HG02973 (cell line): ENCODE measurements around the gene TAF9B.
"Not testable (repeated sequence)": the region's sequence is repeated elsewhere in the genome, so short reads cannot be mapped to it uniquely, and the experiment has no call there.

Experiments
- ATAC-seq: cut with Tn5 transposase; IDR thresholded peaks from one replicate; pipeline ENCODE4 v1.9.1; 2021; ENCODE audit warnings: moderate library complexity; ENCODE audit not compliant: unreplicated experiment

The TAF9B gene

GRCh38 chrX:78116766-78117165, 22.7 kb downstream of the TAF9B start:
- no peak for ATAC-seq

- ATAC-seq, result no peak
Observed at GRCh38 chrX:78116365-78116764, 23.1 kb downstream of the TAF9B start.

- no peak for ATAC-seq
Observed at GRCh38 chrX:78111140-78111931, 28.1 kb downstream of the TAF9B start.

DNA sequence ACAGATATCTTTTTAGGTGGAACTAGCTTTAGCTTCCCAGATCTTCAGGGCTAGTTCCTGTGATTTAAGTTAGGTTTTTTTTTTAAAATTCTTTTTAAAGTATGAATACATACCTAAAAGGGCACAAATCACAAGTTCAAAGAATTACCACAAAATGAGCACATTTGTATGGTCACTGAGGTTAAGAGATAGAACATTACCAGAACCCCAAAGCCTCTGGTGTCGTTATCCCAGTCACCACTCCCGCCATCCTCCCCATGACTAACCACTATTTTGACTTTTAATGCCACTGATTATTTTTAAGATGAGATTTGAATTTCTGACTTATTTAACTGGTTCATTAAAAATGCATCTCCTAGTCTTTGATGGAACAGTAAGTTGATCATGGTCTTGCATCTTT, 30.0 kb downstream of the TAF9B start:
- ATAC-seq, result no peak

GRCh38 chrX:78106651-78106986, 32.8 kb downstream of the TAF9B start:
- ATAC-seq, result no peak

- no peak for ATAC-seq
Observed at GRCh38 chrX:78105944-78106650, 33.4 kb downstream of the TAF9B start.

DNA sequence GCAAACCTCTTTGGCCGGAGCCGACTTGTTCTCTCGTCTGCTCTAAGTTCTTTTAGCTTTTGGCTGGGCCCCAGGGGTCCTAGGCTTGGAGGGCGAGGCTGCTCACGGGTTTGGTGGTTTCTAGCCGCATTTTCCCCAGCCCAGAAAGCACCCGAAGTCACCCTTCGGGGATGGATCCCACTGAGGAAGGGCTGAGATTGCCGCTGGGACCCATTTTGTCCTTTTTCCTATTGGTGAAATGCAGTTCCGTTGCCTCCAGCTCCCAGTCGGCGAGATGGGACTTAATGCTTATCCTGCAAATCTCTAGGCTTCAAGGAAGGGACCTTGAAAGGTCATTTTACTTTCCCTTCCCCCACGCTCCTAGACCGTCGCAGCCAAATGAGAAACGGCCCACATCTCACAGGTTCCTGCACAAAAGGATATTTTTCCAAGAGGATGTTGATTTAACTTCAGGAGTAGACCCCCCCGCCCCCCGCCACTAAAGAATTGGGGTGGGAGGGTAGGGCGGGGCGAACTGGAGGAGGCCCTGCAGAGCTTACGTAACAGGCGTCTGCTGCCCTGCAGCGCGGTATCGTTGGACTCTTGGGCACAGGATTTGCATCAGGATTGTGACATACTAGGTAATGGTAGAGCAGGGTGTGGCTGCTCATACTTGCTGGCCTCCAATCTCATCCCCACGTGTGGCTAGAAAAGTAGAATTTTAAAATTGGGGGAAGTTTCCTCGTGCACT, 34.8 kb downstream of the TAF9B start:
- ATAC-seq, result no peak

- peak; percentile 97 for ATAC-seq
Observed at GRCh38 chrX:78103623-78104446, 35.6 kb downstream of the TAF9B start, which contains the start of gene PGK1. Gene PGK1 (plus strand): TSS chrX:78104248. CDS start chrX:78104341, 93 bp downstream.

- ATAC-seq, result no peak
Observed at GRCh38 chrX:78103001-78103622, 36.3 kb downstream of the TAF9B start.

GRCh38 chrX:78102091-78102490, 37.4 kb downstream of the TAF9B start:
- ATAC-seq, result no peak

GRCh38 chrX:78098108-78098507, 41.3 kb downstream of the TAF9B start:
- ATAC-seq, result no peak

- peak; percentile 76 for ATAC-seq
Observed at GRCh38 chrX:78092296-78092695, 47.2 kb downstream of the TAF9B start.

DNA sequence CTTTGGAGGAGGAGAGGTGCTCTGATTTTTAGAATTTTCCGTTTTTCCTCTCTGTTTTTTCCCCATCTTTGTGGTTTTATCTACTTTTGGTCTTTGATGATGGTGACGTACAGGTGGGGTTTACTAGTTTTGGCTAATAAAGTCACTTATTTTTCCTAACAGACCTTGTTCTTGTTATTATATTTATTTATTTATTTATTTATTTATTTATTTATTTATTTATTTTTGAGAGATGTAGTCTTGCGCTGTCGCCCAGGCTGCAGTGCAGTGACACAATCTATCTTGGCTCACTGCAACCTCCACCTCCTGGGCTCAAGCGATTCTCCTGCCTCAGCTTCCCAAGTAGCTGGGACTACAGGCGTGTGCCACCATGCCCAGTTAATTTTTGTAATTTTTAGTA, 58.0 kb downstream of the TAF9B start:
- ATAC-seq, result not testable (repeated sequence)
